Smooth muscle cell (in vitro differentiated cells): ENCODE results near the gene MRAP2. TPM values are rescaled to one million over a fixed set of nuclear protein-coding genes. Genes with fewer than 3 reads are reported as not detected.
A peak's percentile ranks its signal among the peaks of the same experiment; 100 is the strongest.

ENCODE experiments used
- DNase-seq: peaks from one replicate; lab custom pipeline; 2025; ENCODE audit not compliant: unreplicated experiment; lab: John Stamatoyannopoulos, UW
- H2AFZ ChIP-seq: fragments of 200-600 bp; sonication (generic); 2 replicates; pipeline ENCODE4 v1.6.0; 2016; ENCODE audit warnings: antibody characterized with exemption, low read depth, mild to moderate bottlenecking
- H3F3A ChIP-seq: fragments of 200-600 bp; sonication (generic); 2 replicates; pipeline ENCODE4 v1.6.0; 2017; ENCODE audit warnings: antibody characterized with exemption, low read depth
- H3K27ac ChIP-seq: fragments of 200-600 bp; sonication (generic); 2 replicates; pipeline ENCODE4 v1.5.1; 2016; ENCODE audit warnings: low read depth, mild to moderate bottlenecking
- H3K27me3 ChIP-seq: fragments of 200-600 bp; sonication (generic); 2 replicates; pipeline ENCODE4 v1.6.1; 2016; ENCODE audit warnings: low read depth, mild to moderate bottlenecking
- H3K36me3 ChIP-seq: fragments of 200-600 bp; sonication (generic); 2 replicates; pipeline ENCODE4 v1.5.1; 2016; ENCODE audit warnings: low read depth
- H3K4me1 ChIP-seq: fragments of 200-600 bp; sonication (generic); 2 replicates; pipeline ENCODE4 v1.5.1; 2016; ENCODE audit warnings: low read depth
- H3K4me2 ChIP-seq: fragments of 200-600 bp; sonication (generic); 2 replicates; pipeline ENCODE4 v1.6.0; 2016; ENCODE audit warnings: mild to moderate bottlenecking
- H3K4me3 ChIP-seq: fragments of 200-600 bp; sonication (generic); 2 replicates; pipeline ENCODE4 v1.5.1; 2016; ENCODE audit warnings: mild to moderate bottlenecking
- H3K79me2 ChIP-seq: fragments of 200-600 bp; sonication (generic); 2 replicates; pipeline ENCODE4 v1.6.0; 2016; ENCODE audit warnings: low read depth, mild to moderate bottlenecking
- H3K9ac ChIP-seq: fragments of 200-600 bp; sonication (generic); 2 replicates; pipeline ENCODE4 v1.6.0; 2016; ENCODE audit warnings: low read depth
- H3K9me3 ChIP-seq: fragments of 200-600 bp; sonication (generic); replicated peaks from 2 replicates; pipeline ENCODE4 v1.5.1; 2016; ENCODE audit warnings: low read depth
- H4K20me1 ChIP-seq: fragments of 200-600 bp; sonication (generic); 2 replicates; pipeline ENCODE4 v1.6.0; 2016; ENCODE audit warnings: low read depth
- WGBS: methylation state at CpG from one replicate; pipeline ENCODE4 v1.1.7; 2016; ENCODE audit warnings: low lambda C conversion rate; 5-methylcytosine and 5-hydroxymethylcytosine counted together
- polyA plus RNA-seq: library from polyadenylated mRNA; unstranded; fragments of >200 nt; fragmentation: Nextera tagmentation; extraction: Ambion mirVana; gene quantifications from 2 replicates; pipeline ENCODE4 v1.2.1, GENCODE V29; 2016
- total RNA-seq: library from RNA; depleted of rRNA; stranded (reverse); fragments of >200 nt; gene quantifications from 2 replicates; pipeline ENCODE4 v1.2.3, GENCODE V29; 2014
- TF ChIP-seq, protein P1 (sequence below): fragments of 200-600 bp; sonication (generic); IDR thresholded peaks from 2 replicates; pipeline ENCODE4 v1.5.1; 2017; ENCODE audit warnings: borderline replicate concordance, mild to moderate bottlenecking, antibody characterized with exemption; ENCODE audit not compliant: insufficient read depth, poor library complexity, severe bottlenecking

MRAP2 gene
- total and polyA plus RNA-seq, 2 experiments from 2014 or later: 15.0 to 20.5 TPM

DNA sequence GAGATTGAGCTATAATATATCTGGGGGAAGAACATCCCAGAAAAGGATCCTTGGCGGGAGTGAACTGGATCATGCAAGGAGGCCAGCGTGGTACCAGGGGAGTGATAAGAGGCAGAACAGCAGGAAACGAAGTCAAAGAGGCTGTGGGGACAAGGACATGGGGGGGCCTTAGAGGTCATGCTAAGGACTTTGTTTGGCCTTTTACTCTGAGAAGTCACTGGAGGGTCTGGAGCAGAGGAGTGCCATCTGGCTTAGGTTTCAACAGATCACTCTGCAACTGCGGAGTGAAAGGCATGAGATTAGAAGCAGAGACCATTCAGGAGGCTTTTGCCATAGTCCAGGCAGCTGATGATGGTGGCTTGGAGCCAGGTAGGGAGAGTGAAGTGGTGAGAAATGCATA is 24.3 kb downstream of the MRAP2 start:
- DNase-seq: no peak
- Histone ChIP-seq H3K4me2 (no peak overlapping the region), H3K79me2 (no peaks in the 10 kb centered on the region), H4K20me1 (no peaks in the 10 kb centered on the region), H2AFZ (no peak overlapping the region), H3K4me1 (peaks cover 10% of the 10 kb centered on the region), H3K27ac (no peak overlapping the region), H3K9ac (no peak overlapping the region), H3K9me3 (no peaks in the 10 kb centered on the region), H3K27me3 (no peaks in the 10 kb centered on the region), H3F3A (peaks cover 3% of the 10 kb centered on the region), H3K4me3 (no peak overlapping the region), H3K36me3 (no peaks in the 10 kb centered on the region)
- TF ChIP-seq, protein P1, sequence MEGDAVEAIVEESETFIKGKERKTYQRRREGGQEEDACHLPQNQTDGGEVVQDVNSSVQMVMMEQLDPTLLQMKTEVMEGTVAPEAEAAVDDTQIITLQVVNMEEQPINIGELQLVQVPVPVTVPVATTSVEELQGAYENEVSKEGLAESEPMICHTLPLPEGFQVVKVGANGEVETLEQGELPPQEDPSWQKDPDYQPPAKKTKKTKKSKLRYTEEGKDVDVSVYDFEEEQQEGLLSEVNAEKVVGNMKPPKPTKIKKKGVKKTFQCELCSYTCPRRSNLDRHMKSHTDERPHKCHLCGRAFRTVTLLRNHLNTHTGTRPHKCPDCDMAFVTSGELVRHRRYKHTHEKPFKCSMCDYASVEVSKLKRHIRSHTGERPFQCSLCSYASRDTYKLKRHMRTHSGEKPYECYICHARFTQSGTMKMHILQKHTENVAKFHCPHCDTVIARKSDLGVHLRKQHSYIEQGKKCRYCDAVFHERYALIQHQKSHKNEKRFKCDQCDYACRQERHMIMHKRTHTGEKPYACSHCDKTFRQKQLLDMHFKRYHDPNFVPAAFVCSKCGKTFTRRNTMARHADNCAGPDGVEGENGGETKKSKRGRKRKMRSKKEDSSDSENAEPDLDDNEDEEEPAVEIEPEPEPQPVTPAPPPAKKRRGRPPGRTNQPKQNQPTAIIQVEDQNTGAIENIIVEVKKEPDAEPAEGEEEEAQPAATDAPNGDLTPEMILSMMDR: no peak
- 81% methylated on average over 4 of the region's 4 CpGs for WGBS

DNA sequence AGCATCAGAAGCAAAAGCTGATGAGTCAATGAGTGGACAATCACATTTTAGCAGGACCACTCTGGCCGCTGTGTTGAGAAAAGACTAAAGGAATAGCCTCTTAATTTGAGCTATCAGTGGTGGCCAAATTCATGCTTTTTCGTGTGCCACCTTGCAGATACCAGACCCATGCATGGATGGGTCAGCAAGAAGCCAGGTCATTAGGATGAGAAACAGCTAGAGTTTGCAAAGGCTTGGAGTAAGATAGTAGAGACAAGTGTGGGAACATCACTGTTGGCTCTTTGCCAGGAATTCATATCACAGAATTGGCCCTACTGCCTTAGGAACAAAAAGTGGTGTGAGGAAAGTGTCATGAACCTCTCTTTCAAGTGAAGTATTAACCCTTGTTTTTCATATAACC is 25.5 kb downstream of the MRAP2 start:
- H3K36me3 ChIP-seq: no peaks in the 10 kb centered on the region
- H3K79me2 ChIP-seq: no peaks in the 10 kb centered on the region
- H3F3A ChIP-seq: peaks cover 13% of the 10 kb centered on the region
- TF ChIP-seq, protein P1: no peak
- H3K4me2 ChIP-seq: no peak overlapping the region
- no peak overlapping the region for H3K27ac ChIP-seq
- H3K4me3 ChIP-seq: no peak overlapping the region
- no peaks in the 10 kb centered on the region for H4K20me1 ChIP-seq
- H3K9me3 ChIP-seq: no peaks in the 10 kb centered on the region
- no peak for DNase-seq
- H3K9ac ChIP-seq: no peak overlapping the region
- no peaks in the 10 kb centered on the region for H3K27me3 ChIP-seq
- H2AFZ ChIP-seq: no peak overlapping the region
- 89% methylated on average over 2 of the region's 2 CpGs for WGBS
- peaks cover 6% of the 10 kb centered on the region for H3K4me1 ChIP-seq

DNA sequence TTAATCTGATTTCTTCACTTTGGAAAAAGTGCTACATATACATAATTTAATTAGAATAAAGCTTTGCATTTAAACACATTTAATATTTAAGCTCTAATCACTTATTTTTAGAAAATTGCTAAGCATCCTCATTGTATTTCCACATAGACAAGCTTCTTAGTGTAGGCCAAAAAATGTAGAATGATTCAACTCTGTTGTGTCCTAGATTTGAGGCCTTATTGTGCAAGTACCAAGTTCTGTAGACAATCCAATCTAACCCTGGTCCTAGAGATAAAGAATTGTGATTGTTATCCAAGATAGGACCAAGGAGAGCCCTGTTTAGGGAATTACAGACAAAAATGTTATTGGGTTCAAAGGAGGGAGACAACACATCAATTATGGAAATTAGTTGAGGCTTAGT is 27.6 kb downstream of the MRAP2 start:
- TF ChIP-seq, protein P1: no peak

GRCh38 chr6:84061613-84062398 is 28.2 kb downstream of the MRAP2 start:
- 48% methylated on average over 3 of the region's 3 CpGs for WGBS
- Histone ChIP-seq H4K20me1 (no peaks in the 10 kb centered on the region), H3F3A (peaks cover 13% of the 10 kb centered on the region), H3K4me1 (peaks cover 12% of the 10 kb centered on the region), H3K4me2 (peak overlapping the region; percentile 77), H3K9ac (no peak overlapping the region), H3K27ac (peak overlapping the region; percentile 92), H3K79me2 (no peaks in the 10 kb centered on the region), H3K4me3 (no peak overlapping the region), H3K36me3 (no peaks in the 10 kb centered on the region), H3K9me3 (no peaks in the 10 kb centered on the region), H2AFZ (peak overlapping the region; percentile 4), H3K27me3 (no peaks in the 10 kb centered on the region)
- TF ChIP-seq, protein P1: no peak
- DNase-seq: no peak

More for the DNA sequence above, 27.6 kb downstream of the MRAP2 start:
- Histone ChIP-seq H3K4me1 (peaks cover 9% of the 10 kb centered on the region), H3K9ac (no peak overlapping the region), H3K36me3 (no peaks in the 10 kb centered on the region), H3K27me3 (no peaks in the 10 kb centered on the region), H3F3A (peaks cover 13% of the 10 kb centered on the region), H2AFZ (peak overlapping the region; percentile 4), H4K20me1 (no peaks in the 10 kb centered on the region), H3K79me2 (no peaks in the 10 kb centered on the region), H3K4me3 (no peak overlapping the region), H3K9me3 (no peaks in the 10 kb centered on the region), H3K4me2 (no peak overlapping the region), H3K27ac (peak overlapping the region; percentile 92)
- DNase-seq: no peak
